H1 (cell line): ENCODE results near the gene EMC1. TPM values are rescaled to one million over a fixed set of nuclear protein-coding genes. Genes with fewer than 3 reads are reported as not detected.

Experiments
- CTCF ChIA-PET: fragments of 300-600 bp; sonication (Branson Sonifier 250); formaldehyde crosslinking; loops from one replicate; lab custom pipeline; 2021; ENCODE audit not compliant: partially characterized antibody; lab: Charles Lee
- POLR2A ChIA-PET: fragments of 300-600 bp; sonication (Branson Sonifier 250); formaldehyde crosslinking; loops from one replicate; lab custom pipeline; 2021; ENCODE audit warnings: inconsistent platforms; ENCODE audit not compliant: partially characterized antibody; lab: Charles Lee
- DNase-seq, 2 experiments: peaks; one replicate each; pipeline versions ENCODE4 v3.0.0 to v3.0.0-alpha.2; 2010 to 2022; ENCODE audit warnings: low spot score in 2 of 2, low read depth in 1 of 2, mixed read lengths in 1 of 2
- FAIRE-seq: peaks from 2 replicates; lab custom pipeline; 2011; peaks lifted over from hg19 to GRCh38; lab: Jason Lieb, UNC
- H2AFZ ChIP-seq: 2 replicates; pipeline ENCODE4 v1.8.1; 2012; ENCODE audit warnings: low read length, inconsistent platforms
- H2AK5ac ChIP-seq: 2 replicates; pipeline ENCODE4 v1.6.1; 2013; ENCODE audit warnings: low read depth, low read length
- H2BK120ac ChIP-seq: replicated peaks from 2 replicates; pipeline ENCODE3; 2013; ENCODE audit warnings: low read depth, low read length, inconsistent platforms
- H2BK12ac ChIP-seq: 2 replicates; pipeline ENCODE4 v1.6.1; 2013; ENCODE audit warnings: low read depth, low read length
- H2BK15ac ChIP-seq: 2 replicates; pipeline ENCODE4 v1.6.1; 2013; ENCODE audit warnings: low read length
- H2BK20ac ChIP-seq: 2 replicates; pipeline ENCODE4 v1.6.1; 2013; ENCODE audit warnings: low read length
- H2BK5ac ChIP-seq: 2 replicates; pipeline ENCODE4 v1.6.1; 2013; ENCODE audit warnings: low read depth, low read length
- H3K14ac ChIP-seq: 2 replicates; pipeline ENCODE4 v1.6.1; 2013; ENCODE audit warnings: inconsistent platforms; ENCODE audit not compliant: insufficient read length
- H3K18ac ChIP-seq: 2 replicates; pipeline ENCODE4 v1.6.1; 2013; ENCODE audit warnings: low read length; ENCODE audit errors: extremely low read depth
- H3K23ac ChIP-seq: 2 replicates; pipeline ENCODE4 v1.6.1; 2013; ENCODE audit warnings: inconsistent platforms; ENCODE audit not compliant: insufficient read length
- H3K23me2 ChIP-seq: 2 replicates; pipeline ENCODE4 v1.6.1; 2013; ENCODE audit warnings: low read depth, low read length
- H3K27ac ChIP-seq: 2 replicates; pipeline ENCODE4 v1.6.1; 2011; ENCODE audit warnings: low read depth, low read length, inconsistent platforms
- H3K27me3 ChIP-seq, 4 experiments: replicated peaks in 1 of 4; 1 replicate in 1 of 4; 2 replicates in 3 of 4; pipeline versions ENCODE4 v1.6.1 to v1.8.1; 2011 to 2013; ENCODE audit warnings: low read length in 3 of 4, mild to moderate bottlenecking in 3 of 4, inconsistent platforms in 2 of 4, mixed read lengths in 2 of 4, moderate library complexity in 1 of 4; ENCODE audit not compliant: control insufficient read depth in 3 of 4, insufficient read depth in 3 of 4; ENCODE audit errors: extremely low read depth in 1 of 4
- H3K36me3 ChIP-seq, 4 experiments: 2 replicates each; pipeline versions ENCODE4 v1.6.1 to v1.8.1; 2011 to 2013; ENCODE audit warnings: mild to moderate bottlenecking in 4 of 4, low read length in 3 of 4, moderate library complexity in 2 of 4, control low read depth in 1 of 4, inconsistent platforms in 1 of 4; ENCODE audit not compliant: insufficient read depth in 4 of 4, control insufficient read depth in 2 of 4
- H3K4ac ChIP-seq: replicated peaks from 2 replicates; pipeline ENCODE3; 2013; ENCODE audit warnings: low read length, low read depth, mixed read lengths, inconsistent platforms; ENCODE audit not compliant: insufficient read length
- H3K4me1 ChIP-seq, 4 experiments: replicated peaks in 1 of 4; 1 replicate in 1 of 4; 2 replicates in 3 of 4; pipeline versions ENCODE4 v1.6.1 to v1.8.1; 2011 to 2013; ENCODE audit warnings: low read length in 3 of 4, inconsistent platforms in 2 of 4, mixed read lengths in 1 of 4; ENCODE audit not compliant: insufficient read depth in 4 of 4, control insufficient read depth in 3 of 4
- H3K4me2 ChIP-seq, 2 experiments: 2 replicates each; pipeline versions ENCODE4 v1.6.1 to v1.8.1; 2011 to 2013; ENCODE audit warnings: low read depth in 2 of 2, low read length in 2 of 2, control low read depth in 1 of 2, inconsistent platforms in 1 of 2, mild to moderate bottlenecking in 1 of 2; ENCODE audit not compliant: insufficient read depth in 1 of 2
- H3K4me3 ChIP-seq, 4 experiments: fragments of 200-600, 300-600 bp in 1 of 4; sonication (generic), shearing (Covaris generic), sonication (Bioruptor Twin) in 1 of 4; 2 replicates each; pipeline versions ENCODE4 v1.5.1 to v1.8.1; 2011 to 2016; ENCODE audit warnings: low read length in 4 of 4, low read depth in 3 of 4, control low read depth in 2 of 4, inconsistent platforms in 2 of 4, mild to moderate bottlenecking in 2 of 4, mixed read lengths in 1 of 4, moderate library complexity in 1 of 4; ENCODE audit not compliant: insufficient read depth in 2 of 4; ENCODE audit errors: extremely low read depth in 1 of 4
- H3K56ac ChIP-seq: replicated peaks from 2 replicates; pipeline ENCODE3; 2013; ENCODE audit warnings: low read depth, mild to moderate bottlenecking, mixed read lengths, low read length, inconsistent platforms; ENCODE audit not compliant: insufficient read length
- H3K79me1 ChIP-seq: 2 replicates; pipeline ENCODE4 v1.6.1; 2013; ENCODE audit warnings: low read depth, low read length, control low read depth
- H3K79me2 ChIP-seq, 2 experiments: 2 replicates each; pipeline versions ENCODE4 v1.6.1 to v1.8.1; 2012 to 2013; ENCODE audit warnings: low read length in 2 of 2, mild to moderate bottlenecking in 2 of 2, inconsistent platforms in 1 of 2; ENCODE audit not compliant: insufficient read depth in 2 of 2, control insufficient read depth in 1 of 2
- H3K9ac ChIP-seq, 4 experiments: replicated peaks in 1 of 4; 1 replicate in 1 of 4; 2 replicates in 3 of 4; pipeline versions ENCODE4 v1.6.1 to v1.8.1; 2011 to 2013; ENCODE audit warnings: low read depth in 3 of 4, low read length in 3 of 4, control low read depth in 2 of 4, mild to moderate bottlenecking in 2 of 4, moderate library complexity in 2 of 4, inconsistent platforms in 1 of 4; ENCODE audit errors: extremely low read depth in 1 of 4
- H3K9me3 ChIP-seq, 2 experiments: 2 replicates each; pipeline versions ENCODE4 v1.6.1 to v1.8.1; 2012 to 2013; ENCODE audit warnings: mild to moderate bottlenecking in 2 of 2, moderate library complexity in 2 of 2, control low read depth in 1 of 2, inconsistent platforms in 1 of 2, low read depth in 1 of 2, low read length in 1 of 2, mixed read lengths in 1 of 2; ENCODE audit not compliant: insufficient read depth in 2 of 2
- H4K20me1 ChIP-seq, 2 experiments: replicated peaks in 1 of 2; 2 replicates each; pipeline versions ENCODE3 to v1.8.1; 2011 to 2013; ENCODE audit warnings: inconsistent platforms in 2 of 2, low read length in 2 of 2, mild to moderate bottlenecking in 1 of 2; ENCODE audit not compliant: insufficient read depth in 2 of 2, control insufficient read depth in 1 of 2
- H4K5ac ChIP-seq: 2 replicates; pipeline ENCODE4 v1.6.1; 2013; ENCODE audit warnings: low read length, low read depth, mixed read lengths, inconsistent platforms; ENCODE audit not compliant: insufficient read length
- H4K8ac ChIP-seq: 2 replicates; pipeline ENCODE4 v1.8.0; 2013; ENCODE audit warnings: mild to moderate bottlenecking, moderate library complexity, low read length, inconsistent platforms; ENCODE audit not compliant: insufficient read depth; ENCODE audit errors: extremely low read depth
- H4K91ac ChIP-seq: replicated peaks from 2 replicates; pipeline ENCODE3; 2013; ENCODE audit warnings: low read length, mixed read lengths, inconsistent platforms; ENCODE audit not compliant: insufficient read length
- BACH1 ChIP-seq: IDR thresholded peaks from 2 replicates; pipeline ENCODE4 v1.6.1; 2012; ENCODE audit warnings: low read length, improper control_type of control experiment
- CBX8 ChIP-seq: fragments of 300-800, 300-1000 bp; sonication (generic); IDR thresholded peaks from 2 replicates; pipeline ENCODE4 v1.7.1; 2016; ENCODE audit warnings: low read depth, low read length, borderline replicate concordance
- EZH2 ChIP-seq: fragments of 200-600 bp; sonication (generic); IDR thresholded peaks from 2 replicates; pipeline ENCODE4 v1.7.1; 2012; ENCODE audit warnings: low read depth, mild to moderate bottlenecking, moderate library complexity, low read length, inconsistent platforms; ENCODE audit not compliant: severe bottlenecking
- SP2 ChIP-seq: IDR thresholded peaks from 2 replicates; pipeline ENCODE4 v1.6.1; 2012; ENCODE audit warnings: mild to moderate bottlenecking, low read length, inconsistent platforms
- TBP ChIP-seq: IDR thresholded peaks from 2 replicates; pipeline ENCODE4 v1.6.1; 2011; ENCODE audit warnings: low read depth, low read length, improper control_type of control experiment
- WGBS, 2 experiments: shearing (Covaris generic) in 1 of 2; methylation state at CpG; one replicate each; pipeline versions ENCODE4 v1.1.6 to v1.1.7; 2013 to 2015; ENCODE audit warnings: low lambda C conversion rate in 2 of 2, mixed read lengths in 2 of 2, inconsistent platforms in 1 of 2, low coverage in 1 of 2, missing lambda C conversion rate in 1 of 2; ENCODE audit not compliant: insufficient replicate concordance in 2 of 2, insufficient coverage in 1 of 2, insufficient read length in 1 of 2; ENCODE audit errors: extremely low coverage in 1 of 2, missing lambda C conversion rate in 1 of 2; 5-methylcytosine and 5-hydroxymethylcytosine counted together
- polyA plus RNA-seq, 7 experiments: library from polyadenylated mRNA; depleted of rRNA in 3 of 7; stranded (reverse) in 5 of 7; unstranded in 2 of 7; fragments of >200 nt in 5 of 7; fragments of 200-250 nt in 2 of 7; gene quantifications; 1 replicate in 5 of 7; 2 replicates in 1 of 7; 4 replicates in 1 of 7; pipeline versions ENCODE4 v1.2.1 to v1.2.3, GENCODE V29; 2011 to 2013; ENCODE audit warnings: missing spikeins in 2 of 7, mixed read lengths in 2 of 7
- total RNA-seq: library from RNA; stranded (reverse); fragmentation: NEBNext Ultra II Directional; extraction: Animal tissue kit (Norgen Biotek cat#: 25700); gene quantifications from 2 replicates; pipeline ENCODE4 v1.2.1, GENCODE V29; 2021
- TF ChIP-seq, protein P1 (sequence below): IDR thresholded peaks from 2 replicates; pipeline ENCODE4 v1.6.1; 2011; ENCODE audit warnings: low read length, improper control_type of control experiment
- TF ChIP-seq, protein P2 (sequence below): IDR thresholded peaks from 2 replicates; pipeline ENCODE4 v1.6.1; 2012; ENCODE audit warnings: low read length, inconsistent platforms
- TF ChIP-seq, protein P3 (sequence below): IDR thresholded peaks from 2 replicates; pipeline ENCODE4 v1.6.1; 2011; ENCODE audit warnings: low read depth, mild to moderate bottlenecking, low read length; ENCODE audit not compliant: insufficient read depth

Gene EMC1
- total and polyA plus RNA-seq, 2 of the 8 experiments (the other 6 are each of a cell fraction or from before 2014, with no cell fraction given), result 51.0 to 53.5 TPM

DNA sequence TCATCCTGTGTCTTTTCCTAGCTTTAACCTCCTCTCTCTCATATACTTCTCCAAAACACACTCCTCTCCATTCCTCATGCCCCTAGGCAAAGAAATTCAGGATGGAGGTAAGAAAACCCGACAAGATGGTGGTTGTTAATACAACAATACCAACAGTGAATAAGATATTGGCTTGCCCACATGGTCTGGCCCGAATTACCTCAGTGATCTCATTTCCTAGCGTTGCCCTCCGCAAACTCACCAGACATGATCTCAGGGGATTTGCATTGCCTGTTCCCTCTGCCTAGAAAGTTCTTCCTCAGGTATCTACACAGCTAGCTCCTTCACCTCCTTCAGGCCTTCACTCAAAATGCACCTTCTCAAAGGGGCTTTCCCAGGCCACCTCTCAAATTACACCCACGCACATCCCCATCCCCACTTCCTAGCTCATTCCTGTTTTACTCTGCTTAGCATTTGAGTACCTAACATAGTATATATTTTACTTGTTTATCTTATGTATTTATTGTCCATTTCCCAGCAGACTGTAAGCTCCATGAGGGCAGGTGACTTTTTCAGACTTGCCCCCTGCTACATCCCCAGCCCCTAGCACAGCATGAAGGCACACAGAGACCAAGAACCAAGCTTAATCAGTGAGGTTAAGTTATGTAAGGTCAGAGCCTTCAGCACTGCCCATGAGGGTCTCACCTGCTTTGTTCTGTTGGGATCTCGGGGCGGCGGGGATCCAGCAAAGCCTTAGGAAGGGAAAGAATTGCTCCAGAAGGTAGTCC lies 31.1 kb downstream of the EMC1 start:
- Histone ChIP-seq H3K4me1 (no peaks in the 10 kb centered on the region), H2AFZ (no peak overlapping the region), H3K27me3 (no peaks in the 10 kb centered on the region), H3K23me2 (no peaks in the 10 kb centered on the region), H2BK20ac (no peak overlapping the region), H4K20me1 (peaks cover 0 to 8% of the 10 kb centered on the region in 2 experiments), H2BK120ac (no peak overlapping the region), H3K27ac (no peak overlapping the region), H4K5ac (no peak overlapping the region), H3K79me2 (0 out of 4 replicates have a peak, but pooled peaks cover 0 to 1% of the 10 kb centered on the region in 2 experiments), H4K8ac (no peak overlapping the region), H3K56ac (no peak overlapping the region), H3K9me3 (no peaks in the 10 kb centered on the region), H2BK5ac (no peak overlapping the region), H3K4me2 (no peak overlapping the region), H3K23ac (no peak overlapping the region), H3K18ac (no peak overlapping the region), H3K4me3 (no peak overlapping the region), H4K91ac (no peak overlapping the region), H3K14ac (no peak overlapping the region), H2BK12ac (no peak overlapping the region), H3K36me3 (peaks cover 33 to 62% (median 59%) of the 10 kb centered on the region in 4 experiments), H2AK5ac (no peak overlapping the region), H3K79me1 (no peaks in the 10 kb centered on the region; the same call in 1 of the 2 replicates), H2BK15ac (no peak overlapping the region), H3K9ac (no peak overlapping the region), H3K4ac (no peak overlapping the region)
- no peak for DNase-seq
- CTCF ChIA-PET, result interaction anchor here (0.7 to 7.1 kb wide), 8 partner anchors 10 to 312 kb away, joined by 3 to 40 read pairs (median 4); partner anchors contain the start of gene UBR4
- WGBS, 2 experiments, result 96% methylated on average over 8 of the region's 8 CpGs; no CpG with 5 or more reads in 1 of the 2 experiments
- FAIRE-seq, result no peak
- POLR2A ChIA-PET, result interaction anchor here (0.7 to 6.2 kb wide), 3 partner anchors 12 to 116 kb away, joined by 3 to 42 read pairs (median 4); partner anchors contain the start of gene UBR4
- TF ChIP-seq, protein P1, sequence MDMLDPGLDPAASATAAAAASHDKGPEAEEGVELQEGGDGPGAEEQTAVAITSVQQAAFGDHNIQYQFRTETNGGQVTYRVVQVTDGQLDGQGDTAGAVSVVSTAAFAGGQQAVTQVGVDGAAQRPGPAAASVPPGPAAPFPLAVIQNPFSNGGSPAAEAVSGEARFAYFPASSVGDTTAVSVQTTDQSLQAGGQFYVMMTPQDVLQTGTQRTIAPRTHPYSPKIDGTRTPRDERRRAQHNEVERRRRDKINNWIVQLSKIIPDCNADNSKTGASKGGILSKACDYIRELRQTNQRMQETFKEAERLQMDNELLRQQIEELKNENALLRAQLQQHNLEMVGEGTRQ, result no peak
- TF ChIP-seq EZH2, result no peak
- no peak for TF ChIP-seq SP2
- no peak for TF ChIP-seq BACH1
- TF ChIP-seq, protein P2, sequence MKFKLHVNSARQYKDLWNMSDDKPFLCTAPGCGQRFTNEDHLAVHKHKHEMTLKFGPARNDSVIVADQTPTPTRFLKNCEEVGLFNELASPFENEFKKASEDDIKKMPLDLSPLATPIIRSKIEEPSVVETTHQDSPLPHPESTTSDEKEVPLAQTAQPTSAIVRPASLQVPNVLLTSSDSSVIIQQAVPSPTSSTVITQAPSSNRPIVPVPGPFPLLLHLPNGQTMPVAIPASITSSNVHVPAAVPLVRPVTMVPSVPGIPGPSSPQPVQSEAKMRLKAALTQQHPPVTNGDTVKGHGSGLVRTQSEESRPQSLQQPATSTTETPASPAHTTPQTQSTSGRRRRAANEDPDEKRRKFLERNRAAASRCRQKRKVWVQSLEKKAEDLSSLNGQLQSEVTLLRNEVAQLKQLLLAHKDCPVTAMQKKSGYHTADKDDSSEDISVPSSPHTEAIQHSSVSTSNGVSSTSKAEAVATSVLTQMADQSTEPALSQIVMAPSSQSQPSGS, result no peak
- TF ChIP-seq CBX8, result no peak
- TF ChIP-seq, protein P3, sequence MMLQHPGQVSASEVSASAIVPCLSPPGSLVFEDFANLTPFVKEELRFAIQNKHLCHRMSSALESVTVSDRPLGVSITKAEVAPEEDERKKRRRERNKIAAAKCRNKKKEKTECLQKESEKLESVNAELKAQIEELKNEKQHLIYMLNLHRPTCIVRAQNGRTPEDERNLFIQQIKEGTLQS, result no peak
- no peak for TF ChIP-seq TBP
